ENCODE data around the gene VWA8. TPM values are rescaled to one million over a fixed set of nuclear protein-coding genes. Genes with fewer than 3 reads are reported as not detected.
"Not testable (repeated sequence)": the region's sequence is repeated elsewhere in the genome, so short reads cannot be mapped to it uniquely, and the experiment has no call there.

VWA8 gene
- polyA plus RNA-seq, 1 donor = 22.4 TPM

GRCh38 chr13:41554180-41554579 is 406.7 kb downstream of the VWA8 start:
- no peak for DNase-seq

- DNase-seq = no peak
Measured at GRCh38 chr13:41552031-41552430, 408.9 kb downstream of the VWA8 start.

GRCh38 chr13:41550276-41550675 is 410.6 kb downstream of the VWA8 start:
- no peak for DNase-seq

GRCh38 chr13:41549491-41549890 is 411.4 kb downstream of the VWA8 start:
- no peak for DNase-seq

GRCh38 chr13:41548910-41549309 is 412.0 kb downstream of the VWA8 start:
- DNase-seq = no peak

- no peak for DNase-seq
Measured at GRCh38 chr13:41548031-41548430, 412.9 kb downstream of the VWA8 start.

GRCh38 chr13:41547251-41548000 is 413.5 kb downstream of the VWA8 start:
- DNase-seq = no peak

- no peak for DNase-seq
Measured at GRCh38 chr13:41546372-41547190, 414.3 kb downstream of the VWA8 start.

- DNase-seq = no peak
Measured at GRCh38 chr13:41545432-41545707, 415.5 kb downstream of the VWA8 start.

GRCh38 chr13:41543664-41544300 is 417.1 kb downstream of the VWA8 start:
- DNase-seq = no peak

- DNase-seq = not testable (repeated sequence)
Measured at GRCh38 chr13:41542799-41543198, 418.1 kb downstream of the VWA8 start.

- DNase-seq = no peak
Measured at GRCh38 chr13:41542281-41542680, 418.6 kb downstream of the VWA8 start.

- no peak for DNase-seq
Measured at GRCh38 chr13:41541142-41541938, 419.6 kb downstream of the VWA8 start.

GRCh38 chr13:41540240-41540639 is 420.7 kb downstream of the VWA8 start:
- not testable (repeated sequence) for DNase-seq

GRCh38 chr13:41533266-41534052 is 427.4 kb downstream of the VWA8 start:
- no peak for DNase-seq

GRCh38 chr13:41528021-41528420 is 432.9 kb downstream of the VWA8 start:
- no peak for DNase-seq

GRCh38 chr13:41520660-41521630 is 440.0 kb downstream of the VWA8 start:
- DNase-seq = no peak

GRCh38 chr13:41520016-41520659 is 440.8 kb downstream of the VWA8 start:
- no peak for DNase-seq

Measured in left kidney (tissue), 2 donors.